Measurements from ENCODE around the gene CHST8. TPM values are rescaled to one million over a fixed set of nuclear protein-coding genes. Genes with fewer than 3 reads are reported as not detected.

The CHST8 gene
- total RNA-seq, 1 donor from 2014 or later, result 0.96 TPM

DNA sequence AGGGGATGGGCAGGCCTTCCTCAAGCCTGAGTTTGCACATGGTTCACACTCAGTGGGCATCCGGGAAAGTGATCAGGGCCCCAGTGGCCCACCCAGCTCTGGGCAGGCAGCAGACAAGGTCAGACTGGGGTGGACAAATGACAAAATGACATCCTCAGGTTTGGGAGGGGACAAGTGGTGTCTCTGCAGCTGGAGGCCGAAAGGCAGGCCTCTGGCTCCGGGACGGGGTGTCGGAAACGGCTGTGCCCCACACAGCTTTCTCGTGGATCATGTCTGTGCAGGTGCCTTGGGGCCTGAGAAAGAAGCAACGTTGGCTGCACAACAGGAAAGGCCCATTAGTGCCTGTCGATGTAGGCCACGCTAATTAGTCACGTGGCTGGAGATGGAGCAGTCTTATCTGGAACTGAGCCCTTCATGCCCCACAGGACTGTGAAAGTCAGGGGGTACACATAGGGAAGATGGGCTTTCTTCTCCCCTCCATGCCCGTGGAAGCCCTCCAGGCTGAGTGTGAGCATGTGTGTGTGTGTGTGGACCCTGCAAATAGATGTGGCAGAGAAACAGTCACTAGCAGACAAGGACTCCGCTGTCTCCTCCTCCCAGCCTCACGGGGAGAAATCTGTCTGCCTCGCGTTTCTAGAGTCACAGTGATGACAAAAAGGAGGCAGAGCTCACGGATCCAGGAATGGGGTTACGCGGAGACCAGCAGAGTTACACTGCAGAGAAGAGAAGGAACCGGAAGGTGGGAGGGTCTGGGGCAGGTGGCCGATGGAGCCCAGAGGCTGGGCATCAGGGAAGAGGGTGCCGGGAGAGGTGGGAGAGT, 44.2 kb downstream of the CHST8 start:
- DNase-seq (ENCODE audit: low read depth, low spot score), result no peak
- no peaks in the 10 kb centered on the region for H3K36me3 Mint-ChIP-seq (ENCODE audit: low read depth)
- H3K27ac Mint-ChIP-seq (ENCODE audit: unreplicated experiment), result no peak overlapping the region
- H3K4me3 Mint-ChIP-seq, result no peak overlapping the region
- no peaks in the 10 kb centered on the region for H3K9me3 Mint-ChIP-seq
- H3K4me1 Mint-ChIP-seq, result no peaks in the 10 kb centered on the region
- TF ChIP-seq, protein P1, sequence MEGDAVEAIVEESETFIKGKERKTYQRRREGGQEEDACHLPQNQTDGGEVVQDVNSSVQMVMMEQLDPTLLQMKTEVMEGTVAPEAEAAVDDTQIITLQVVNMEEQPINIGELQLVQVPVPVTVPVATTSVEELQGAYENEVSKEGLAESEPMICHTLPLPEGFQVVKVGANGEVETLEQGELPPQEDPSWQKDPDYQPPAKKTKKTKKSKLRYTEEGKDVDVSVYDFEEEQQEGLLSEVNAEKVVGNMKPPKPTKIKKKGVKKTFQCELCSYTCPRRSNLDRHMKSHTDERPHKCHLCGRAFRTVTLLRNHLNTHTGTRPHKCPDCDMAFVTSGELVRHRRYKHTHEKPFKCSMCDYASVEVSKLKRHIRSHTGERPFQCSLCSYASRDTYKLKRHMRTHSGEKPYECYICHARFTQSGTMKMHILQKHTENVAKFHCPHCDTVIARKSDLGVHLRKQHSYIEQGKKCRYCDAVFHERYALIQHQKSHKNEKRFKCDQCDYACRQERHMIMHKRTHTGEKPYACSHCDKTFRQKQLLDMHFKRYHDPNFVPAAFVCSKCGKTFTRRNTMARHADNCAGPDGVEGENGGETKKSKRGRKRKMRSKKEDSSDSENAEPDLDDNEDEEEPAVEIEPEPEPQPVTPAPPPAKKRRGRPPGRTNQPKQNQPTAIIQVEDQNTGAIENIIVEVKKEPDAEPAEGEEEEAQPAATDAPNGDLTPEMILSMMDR (conservative IDR thresholded peaks at IDR 0.05), result no peak
- peaks cover 28% of the 10 kb centered on the region for H3K27me3 Mint-ChIP-seq (ENCODE audit: low read depth)

DNA sequence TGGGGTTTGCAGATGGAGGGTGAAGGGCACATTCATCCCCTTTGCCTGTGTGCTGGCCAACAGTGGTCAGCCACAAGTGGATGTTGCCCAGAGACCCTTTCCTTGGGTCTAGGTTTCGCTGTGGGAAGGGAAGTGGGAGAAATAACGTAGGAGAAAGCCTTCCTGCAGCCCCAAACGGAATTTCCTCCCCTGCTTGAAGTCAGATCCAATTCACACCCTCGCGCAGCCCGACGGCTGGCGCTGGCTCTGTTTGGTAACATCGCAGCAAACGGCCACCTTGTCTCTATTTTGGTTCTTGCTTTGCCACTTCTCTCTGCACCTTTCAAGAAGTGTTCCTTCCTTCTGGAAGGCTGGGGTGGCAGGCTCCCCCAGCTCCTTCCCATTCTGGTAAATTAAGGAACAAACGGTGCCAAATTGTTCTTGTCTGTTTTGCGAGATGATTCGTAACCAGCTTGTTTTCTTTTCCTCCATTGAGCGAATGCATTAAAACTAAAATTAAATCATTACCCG, 45.4 kb downstream of the CHST8 start:
- TF ChIP-seq, protein P1 (conservative IDR thresholded peaks at IDR 0.05), result no peak
- no peaks in the 10 kb centered on the region for H3K9me3 Mint-ChIP-seq
- H3K4me3 Mint-ChIP-seq, result no peak overlapping the region
- peaks cover 39% of the 10 kb centered on the region for H3K27me3 Mint-ChIP-seq (ENCODE audit: low read depth)
- no peaks in the 10 kb centered on the region for H3K36me3 Mint-ChIP-seq (ENCODE audit: low read depth)
- H3K27ac Mint-ChIP-seq (ENCODE audit: unreplicated experiment), result no peak overlapping the region
- DNase-seq (ENCODE audit: low read depth, low spot score), result no peak
- no peaks in the 10 kb centered on the region for H3K4me1 Mint-ChIP-seq

DNA sequence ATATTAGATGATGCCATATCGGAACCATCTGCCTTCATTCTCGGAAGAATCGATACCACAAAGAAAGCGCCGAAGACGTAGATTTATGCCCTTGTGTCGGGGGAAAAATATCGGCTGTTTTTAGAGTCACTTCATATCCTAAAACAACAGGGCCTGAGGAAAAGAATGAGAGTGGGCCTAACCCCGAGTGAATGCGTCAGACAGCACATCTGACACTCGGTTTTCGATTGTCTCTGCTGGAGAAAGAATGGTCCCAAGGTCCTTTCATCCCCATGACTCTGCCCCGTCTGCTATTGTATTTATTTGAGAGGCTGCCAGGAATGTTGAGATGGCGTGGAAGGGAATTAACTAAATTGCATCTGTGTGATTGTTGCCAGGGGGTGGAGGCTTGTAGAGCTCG, 46.1 kb downstream of the CHST8 start:
- no peak for DNase-seq (ENCODE audit: low read depth, low spot score)
- Mint-ChIP-seq H3K27me3 (ENCODE audit: low read depth) (peaks cover 44% of the 10 kb centered on the region), H3K4me3 (no peak overlapping the region), H3K4me1 (no peaks in the 10 kb centered on the region), H3K36me3 (ENCODE audit: low read depth) (no peaks in the 10 kb centered on the region), H3K9me3 (no peaks in the 10 kb centered on the region), H3K27ac (ENCODE audit: unreplicated experiment) (no peak overlapping the region)
- TF ChIP-seq, protein P1 (conservative IDR thresholded peaks at IDR 0.05), result no peak

DNA sequence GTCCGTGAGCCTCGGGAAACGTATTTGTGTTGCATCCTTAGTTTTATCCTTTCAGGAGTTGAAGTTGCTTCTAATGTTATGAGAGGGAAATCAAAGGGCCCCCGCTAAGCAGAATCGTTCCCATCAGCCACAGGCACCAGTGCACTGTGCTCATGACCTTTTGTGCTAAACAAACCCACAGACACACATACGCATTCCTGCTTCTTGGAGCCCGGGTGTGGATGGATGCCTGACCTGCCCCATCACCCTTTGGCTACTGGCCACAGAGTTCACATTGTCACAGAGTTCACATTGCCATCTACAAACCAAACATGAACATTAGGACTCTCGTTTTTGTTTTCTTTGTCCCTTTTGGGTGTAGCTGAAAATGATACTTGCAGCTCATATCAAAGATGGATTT, 47.2 kb downstream of the CHST8 start:
- Mint-ChIP-seq H3K27me3 (ENCODE audit: low read depth) (peaks cover 47% of the 10 kb centered on the region), H3K27ac (ENCODE audit: unreplicated experiment) (no peak overlapping the region), H3K9me3 (no peaks in the 10 kb centered on the region), H3K4me3 (no peak overlapping the region), H3K4me1 (no peaks in the 10 kb centered on the region), H3K36me3 (ENCODE audit: low read depth) (no peaks in the 10 kb centered on the region)
- DNase-seq (ENCODE audit: low read depth, low spot score), result no peak
- TF ChIP-seq, protein P1 (conservative IDR thresholded peaks at IDR 0.05), result no peak

DNA sequence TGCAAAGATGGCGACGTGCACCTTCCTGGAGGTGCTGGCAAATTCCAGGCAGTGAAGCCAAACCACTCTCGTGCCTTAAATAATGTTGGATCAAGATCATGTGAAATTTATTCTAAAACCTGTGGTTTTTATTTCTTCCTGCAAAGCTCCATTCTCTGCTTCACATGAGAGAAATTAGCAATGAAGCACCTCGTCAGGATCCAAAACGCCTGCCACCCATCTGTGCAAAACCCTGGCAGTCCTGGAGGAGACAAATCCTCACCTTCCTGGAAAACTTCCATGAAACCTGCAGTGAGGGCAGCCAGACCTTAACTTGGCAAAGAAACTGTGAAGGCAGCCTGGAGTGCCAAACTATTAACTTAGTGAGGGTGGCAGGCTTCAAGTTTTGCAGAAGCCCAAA, 47.6 kb downstream of the CHST8 start:
- Mint-ChIP-seq H3K36me3 (ENCODE audit: low read depth) (no peaks in the 10 kb centered on the region), H3K9me3 (no peaks in the 10 kb centered on the region), H3K27ac (ENCODE audit: unreplicated experiment) (no peak overlapping the region), H3K4me3 (no peak overlapping the region), H3K27me3 (ENCODE audit: low read depth) (peaks cover 47% of the 10 kb centered on the region), H3K4me1 (no peaks in the 10 kb centered on the region)
- TF ChIP-seq, protein P1 (conservative IDR thresholded peaks at IDR 0.05), result no peak
- no peak for DNase-seq (ENCODE audit: low read depth, low spot score)

Measured in neural crest cell (in vitro differentiated cells).